AG04449 (cell line): ENCODE results near the gene SLC4A7.

Source experiments
- CTCF ChIA-PET: fragments of 350-600 bp; formaldehyde crosslinking; extraction: SDS; loops from one replicate; lab custom pipeline; 2021; ENCODE audit warnings: antibody characterized with exemption; lab: Yijun Ruan, JAX
- POLR2A ChIA-PET: fragments of 400-600, 350-600 bp; formaldehyde crosslinking; extraction: SDS; loops from one replicate; lab custom pipeline; 2020; ENCODE audit warnings: antibody characterized with exemption, inconsistent platforms; lab: Yijun Ruan, JAX
- DNase-seq: peaks from one replicate; pipeline ENCODE4 v3.0.0-alpha.2; 2010; ENCODE audit warnings: low read depth, low spot score
- H3K4me3 ChIP-seq: 2 replicates; pipeline ENCODE4 v1.5.1; 2011; ENCODE audit warnings: low read depth, mild to moderate bottlenecking, control low read depth, low read length
- CTCF ChIP-seq: IDR thresholded peaks from one replicate; pipeline ENCODE4 v1.5.1; 2011; ENCODE audit warnings: mild to moderate bottlenecking, moderate library complexity, low read length, control low read depth, inconsistent platforms; ENCODE audit not compliant: insufficient read depth; ENCODE audit errors: missing control alignments

The SLC4A7 gene

GRCh38 chr3:27483117-27484014 lies 818 bp downstream of the SLC4A7 start:
- no peak for DNase-seq
- ChIA-PET POLR2A (interaction anchor here (0.9 to 1.9 kb wide), 7 partner anchors 12 to 198 kb away, joined by 3 to 18 read pairs (median 6); no protein-coding TSS in a partner anchor), CTCF (interaction anchor here (0.7 to 3.0 kb wide), 3 partner anchors 16 to 197 kb away, joined by 3 to 9 read pairs (median 5); no protein-coding TSS in a partner anchor)
- TF ChIP-seq CTCF: no peak
- H3K4me3 ChIP-seq: peak overlapping the region; percentile 80

- POLR2A ChIA-PET: interaction anchor here (0.9 kb wide), 1 partner anchor 13 kb away, joined by 3 read pairs; no protein-coding TSS in a partner anchor
- no peak for TF ChIP-seq CTCF
Observed at GRCh38 chr3:27479806-27480543, 4.2 kb downstream of the SLC4A7 start.

GRCh38 chr3:27471923-27472550 lies 12.1 kb downstream of the SLC4A7 start:
- POLR2A ChIA-PET: interaction anchor here (1.5 kb wide), 1 partner anchor 12 kb away, joined by 6 read pairs; the partner anchor contains the start of gene SLC4A7
- TF ChIP-seq CTCF: no peak
- no peak for DNase-seq
- H3K4me3 ChIP-seq: no peak overlapping the region
- CTCF ChIA-PET: interaction anchor here (0.9 to 5.0 kb wide), 5 partner anchors 50 to 337 kb away, joined by 3 to 30 read pairs (median 3); no protein-coding TSS in a partner anchor

More at GRCh38 chr3:27479806-27480543, 4.2 kb downstream of the SLC4A7 start:
- H3K4me3 ChIP-seq: peak overlapping the region; percentile 12; the same call in 1 of the 2 replicates
- CTCF ChIA-PET: interaction anchor here (0.9 to 1.4 kb wide), 3 partner anchors 12 to 201 kb away, joined by 3 to 4 read pairs (median 4); no protein-coding TSS in a partner anchor
- no peak for DNase-seq

- ChIA-PET POLR2A (interaction anchor here (1.0 kb wide), 1 partner anchor 16 kb away, joined by 4 read pairs; the partner anchor contains the start of gene SLC4A7), CTCF (interaction anchor here (0.7 to 3.1 kb wide), 28 partner anchors 8 to 334 kb away, joined by 3 to 27 read pairs (median 4); no protein-coding TSS in a partner anchor)
- no peak overlapping the region for H3K4me3 ChIP-seq
- TF ChIP-seq CTCF: no peak
- DNase-seq: no peak
Observed at GRCh38 chr3:27468283-27468886, 15.8 kb downstream of the SLC4A7 start.

- POLR2A ChIA-PET: interaction anchor here (0.8 to 1.0 kb wide), 2 partner anchors 12 to 17 kb away, joined by 3 to 4 read pairs; partner anchors contain the start of gene SLC4A7
- no peak overlapping the region for H3K4me3 ChIP-seq
- DNase-seq: no peak
- CTCF ChIA-PET: interaction anchor here (0.6 to 3.1 kb wide), 45 partner anchors 8 to 861 kb away, joined by 3 to 27 read pairs (median 4); partner anchors contain the start of gene SLC4A7
- TF ChIP-seq CTCF: peak; percentile 36
Observed at GRCh38 chr3:27467545-27467944, 16.6 kb downstream of the SLC4A7 start.
